ENCODE results near the gene CFD.

The CFD gene

DNA sequence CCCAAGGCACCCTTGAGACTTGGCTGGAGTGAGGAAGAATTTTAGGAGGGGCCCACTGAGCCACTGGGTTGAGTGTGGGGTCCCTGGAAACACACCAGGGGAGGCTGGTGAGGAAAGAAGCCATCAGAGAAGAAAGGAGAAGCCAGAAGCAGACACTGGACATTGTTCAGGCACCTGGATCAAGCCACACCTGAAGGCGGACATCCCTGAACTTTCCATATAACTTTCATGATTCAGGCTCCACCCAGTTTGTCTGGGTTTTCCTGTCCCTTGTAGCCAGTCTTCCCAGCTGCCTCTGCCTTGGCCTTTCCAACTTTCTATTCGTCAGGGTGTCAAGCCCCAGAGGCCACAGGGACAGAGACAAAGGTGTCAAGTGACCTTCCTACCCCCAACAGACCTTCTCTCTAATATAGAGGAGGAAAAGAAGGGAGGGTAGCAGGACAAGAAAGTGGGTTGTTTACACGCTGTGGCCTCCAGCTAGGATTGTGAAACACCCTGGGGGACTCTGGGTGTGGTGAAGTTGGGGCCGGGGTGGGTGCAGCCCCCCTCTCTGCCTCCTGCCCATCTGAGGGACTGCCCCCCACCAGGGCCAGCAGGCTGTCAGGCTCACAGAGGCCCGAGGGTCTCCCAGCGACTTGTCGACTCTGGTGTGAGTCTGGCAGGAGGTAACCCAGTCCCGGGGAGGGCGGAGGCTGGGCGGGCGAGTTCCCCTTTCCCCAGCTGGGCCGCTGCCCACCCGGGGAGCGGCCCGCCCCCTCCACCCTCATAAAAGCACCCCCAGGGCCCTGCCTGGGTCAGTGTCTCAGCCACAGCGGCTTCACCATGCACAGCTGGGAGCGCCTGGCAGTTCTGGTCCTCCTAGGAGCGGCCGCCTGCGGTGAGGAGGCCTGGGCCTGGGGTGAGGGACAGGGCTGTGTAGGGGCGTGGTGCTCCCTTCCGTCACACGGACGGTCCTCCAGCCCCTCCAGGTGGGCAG, at the start of gene CFD:
CFD (plus strand) TSS at position 797 of the 976 bp plus-strand sequence; CDS start at position 823, 26 bp downstream.
- H3K4me3 ChIP-seq, result peak within 1 kb of the TSS; percentile 49
- no peak for DNase-seq (ENCODE audit: low spot score in 2 of 2)
- H3K4me1 ChIP-seq, result peaks cover 12% of the 10 kb centered on the region
- in situ Hi-C loops (cut with MboI; ENCODE audit: low sequenced_read_pairs), result no loop called here
- H3K36me3 ChIP-seq (replicated peaks), result peaks cover 4% of the 10 kb centered on the region; the same call in 1 of the 2 replicates
- H3K9me3 ChIP-seq, result no peaks in the 10 kb centered on the region
- no peaks in the 10 kb centered on the region for H3K27me3 ChIP-seq (ENCODE audit: low read depth)

DNA sequence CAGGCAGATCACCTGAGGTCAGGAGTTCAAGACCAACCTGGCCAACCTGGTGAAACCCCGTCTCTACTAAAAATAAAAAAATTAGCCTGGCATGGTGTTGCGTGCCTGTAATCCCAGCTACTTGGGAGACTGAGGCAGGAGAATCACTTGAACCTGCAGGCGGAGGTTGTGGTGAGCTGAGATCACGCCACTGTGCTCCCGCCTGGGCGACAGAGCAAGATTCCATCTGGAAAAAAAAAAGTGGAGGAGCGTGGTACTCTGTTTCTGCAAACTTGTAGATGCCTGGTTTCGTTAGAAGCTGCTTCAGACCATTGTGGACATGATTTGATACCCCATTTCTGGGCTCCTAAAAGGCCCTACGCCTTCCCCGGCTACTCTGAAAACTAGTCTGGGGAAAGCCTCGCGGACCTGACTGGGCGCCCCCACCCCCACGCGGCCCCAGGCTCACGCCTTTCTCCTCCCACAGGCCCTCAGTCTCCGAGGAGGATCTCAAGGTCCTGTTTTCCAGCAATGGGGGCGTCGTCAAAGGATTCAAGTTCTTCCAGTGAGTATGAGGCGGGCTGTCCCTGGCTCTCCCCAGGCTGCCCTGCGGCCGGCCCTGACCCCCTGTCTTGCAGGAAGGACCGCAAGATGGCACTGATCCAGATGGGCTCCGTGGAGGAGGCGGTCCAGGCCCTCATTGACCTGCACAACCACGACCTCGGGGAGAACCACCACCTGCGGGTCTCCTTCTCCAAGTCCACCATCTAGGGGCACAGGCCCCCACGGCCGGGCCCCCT, 49.2 kb upstream of the CFD start:
- Histone ChIP-seq H3K4me3 (no peak overlapping the region), H3K9me3 (no peaks in the 10 kb centered on the region), H3K36me3 (replicated peaks) (peaks cover 80% of the 10 kb centered on the region), H3K27me3 (ENCODE audit: low read depth) (no peaks in the 10 kb centered on the region), H3K4me1 (no peaks in the 10 kb centered on the region)
- DNase-seq (ENCODE audit: low spot score in 2 of 2), result no peak
- in situ Hi-C loops (cut with MboI; ENCODE audit: low sequenced_read_pairs), result no loop called here

DNA sequence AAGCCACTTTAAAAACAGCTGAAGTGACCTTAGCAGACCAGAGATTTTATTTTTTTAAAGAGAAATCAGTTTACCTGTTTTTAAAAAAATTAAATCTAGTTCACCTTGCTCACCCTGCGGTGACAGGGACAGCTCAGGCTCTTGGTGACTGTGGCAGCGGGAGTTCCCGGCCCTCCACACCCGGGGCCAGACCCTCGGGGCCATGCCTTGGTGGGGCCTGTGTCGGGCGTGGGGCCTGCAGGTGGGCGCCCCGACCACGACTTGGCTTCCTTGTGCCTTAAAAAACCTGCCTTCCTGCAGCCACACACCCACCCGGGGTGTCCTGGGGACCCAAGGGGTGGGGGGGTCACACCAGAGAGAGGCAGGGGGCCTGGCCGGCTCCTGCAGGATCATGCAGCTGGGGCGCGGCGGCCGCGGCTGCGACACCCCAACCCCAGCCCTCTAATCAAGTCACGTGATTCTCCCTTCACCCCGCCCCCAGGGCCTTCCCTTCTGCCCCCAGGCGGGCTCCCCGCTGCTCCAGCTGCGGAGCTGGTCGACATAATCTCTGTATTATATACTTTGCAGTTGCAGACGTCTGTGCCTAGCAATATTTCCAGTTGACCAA, 48.5 kb upstream of the CFD start:
- Histone ChIP-seq H3K9me3 (no peaks in the 10 kb centered on the region), H3K4me3 (no peak overlapping the region), H3K27me3 (ENCODE audit: low read depth) (no peaks in the 10 kb centered on the region), H3K4me1 (no peaks in the 10 kb centered on the region), H3K36me3 (replicated peaks) (peaks cover 76% of the 10 kb centered on the region)
- DNase-seq (ENCODE audit: low spot score in 2 of 2), result peak in 1 of 2 experiments; percentile 64
- in situ Hi-C loops (cut with MboI; ENCODE audit: low sequenced_read_pairs), result no loop called here

DNA sequence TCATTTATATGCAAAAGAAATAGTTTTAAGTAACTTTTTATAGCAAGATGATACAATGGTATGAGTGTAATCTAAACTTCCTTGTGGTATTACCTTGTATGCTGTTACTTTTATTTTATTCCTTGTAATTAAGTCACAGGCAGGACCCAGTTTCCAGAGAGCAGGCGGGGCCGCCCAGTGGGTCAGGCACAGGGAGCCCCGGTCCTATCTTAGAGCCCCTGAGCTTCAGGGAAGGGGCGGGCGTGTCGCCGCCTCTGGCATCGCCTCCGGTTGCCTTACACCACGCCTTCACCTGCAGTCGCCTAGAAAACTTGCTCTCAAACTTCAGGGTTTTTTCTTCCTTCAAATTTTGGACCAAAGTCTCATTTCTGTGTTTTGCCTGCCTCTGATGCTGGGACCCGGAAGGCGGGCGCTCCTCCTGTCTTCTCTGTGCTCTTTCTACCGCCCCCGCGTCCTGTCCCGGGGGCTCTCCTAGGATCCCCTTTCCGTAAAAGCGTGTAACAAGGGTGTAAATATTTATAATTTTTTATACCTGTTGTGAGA, 47.9 kb upstream of the CFD start:
- DNase-seq (ENCODE audit: low spot score in 2 of 2), result no peak

DNA sequence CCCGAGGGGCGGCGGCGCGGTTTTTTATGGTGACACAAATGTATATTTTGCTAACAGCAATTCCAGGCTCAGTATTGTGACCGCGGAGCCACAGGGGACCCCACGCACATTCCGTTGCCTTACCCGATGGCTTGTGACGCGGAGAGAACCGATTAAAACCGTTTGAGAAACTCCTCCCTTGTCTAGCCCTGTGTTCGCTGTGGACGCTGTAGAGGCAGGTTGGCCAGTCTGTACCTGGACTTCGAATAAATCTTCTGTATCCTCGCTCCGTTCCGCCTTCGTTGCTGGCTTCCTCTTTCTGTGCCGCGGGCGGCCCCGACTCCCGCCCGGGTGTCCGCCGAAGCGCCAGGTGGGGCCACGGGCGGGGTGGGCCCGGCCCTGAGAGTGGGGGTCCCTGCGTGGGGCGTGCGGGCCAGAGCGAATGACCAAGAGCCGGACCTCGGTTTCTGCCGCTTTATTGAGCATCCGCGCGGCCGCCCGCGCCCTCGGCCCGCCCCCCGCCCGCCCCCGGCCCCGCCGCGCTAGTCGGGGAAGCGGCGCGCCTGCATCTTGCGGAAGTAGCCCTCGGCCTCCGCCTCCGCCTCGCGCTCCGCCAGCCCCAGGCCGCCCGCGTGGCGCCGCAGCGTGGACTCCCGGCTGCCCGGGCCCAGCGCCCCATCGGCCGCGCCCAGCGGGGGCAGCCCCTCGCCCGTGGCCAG, 47.3 kb upstream of the CFD start:
- in situ Hi-C loops (cut with MboI; ENCODE audit: low sequenced_read_pairs), result no loop called here

More for the DNA sequence above, 47.9 kb upstream of the CFD start:
- Histone ChIP-seq H3K4me3 (no peak overlapping the region), H3K36me3 (replicated peaks) (peaks cover 70% of the 10 kb centered on the region), H3K4me1 (no peaks in the 10 kb centered on the region), H3K27me3 (ENCODE audit: low read depth) (no peaks in the 10 kb centered on the region), H3K9me3 (no peaks in the 10 kb centered on the region)
- in situ Hi-C loops (cut with MboI; ENCODE audit: low sequenced_read_pairs), result no loop called here

DNA sequence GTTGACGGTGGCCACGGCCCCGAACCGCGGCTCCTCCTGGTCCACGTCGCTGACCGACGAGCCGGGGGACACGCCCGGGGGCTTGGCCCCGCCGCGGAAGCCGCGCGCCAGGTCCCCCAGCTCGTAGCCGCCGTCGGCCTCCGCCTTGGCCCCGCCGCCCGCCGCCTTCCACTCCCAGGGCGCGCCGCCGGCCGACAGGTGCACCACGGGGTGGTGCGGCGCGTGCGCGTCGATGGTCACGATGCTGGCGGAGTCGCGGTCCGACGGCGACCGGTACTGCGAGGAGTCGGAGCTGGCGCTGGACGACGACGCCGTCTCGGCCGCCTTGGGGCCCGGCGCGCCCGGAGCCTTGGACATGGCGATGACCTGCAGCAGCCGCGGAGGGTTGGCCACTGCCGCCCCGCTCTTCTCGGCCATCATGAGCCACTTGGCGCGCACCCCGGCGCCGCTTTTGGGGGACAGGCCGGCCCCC, 46.7 kb upstream of the CFD start:
- no peaks in the 10 kb centered on the region for H3K27me3 ChIP-seq (ENCODE audit: low read depth)
- H3K4me3 ChIP-seq, result no peak overlapping the region
- H3K9me3 ChIP-seq, result no peaks in the 10 kb centered on the region
- DNase-seq (ENCODE audit: low spot score in 2 of 2), result no peak
- H3K36me3 ChIP-seq (replicated peaks), result peaks cover 58% of the 10 kb centered on the region
- H3K4me1 ChIP-seq, result no peaks in the 10 kb centered on the region
- in situ Hi-C loops (cut with MboI; ENCODE audit: low sequenced_read_pairs), result no loop called here

More for the DNA sequence above, 47.3 kb upstream of the CFD start:
- Histone ChIP-seq H3K9me3 (no peaks in the 10 kb centered on the region), H3K4me3 (no peak overlapping the region), H3K4me1 (no peaks in the 10 kb centered on the region), H3K27me3 (ENCODE audit: low read depth) (no peaks in the 10 kb centered on the region), H3K36me3 (replicated peaks) (peaks cover 64% of the 10 kb centered on the region)
- no peak for DNase-seq (ENCODE audit: low spot score in 2 of 2)

DNA sequence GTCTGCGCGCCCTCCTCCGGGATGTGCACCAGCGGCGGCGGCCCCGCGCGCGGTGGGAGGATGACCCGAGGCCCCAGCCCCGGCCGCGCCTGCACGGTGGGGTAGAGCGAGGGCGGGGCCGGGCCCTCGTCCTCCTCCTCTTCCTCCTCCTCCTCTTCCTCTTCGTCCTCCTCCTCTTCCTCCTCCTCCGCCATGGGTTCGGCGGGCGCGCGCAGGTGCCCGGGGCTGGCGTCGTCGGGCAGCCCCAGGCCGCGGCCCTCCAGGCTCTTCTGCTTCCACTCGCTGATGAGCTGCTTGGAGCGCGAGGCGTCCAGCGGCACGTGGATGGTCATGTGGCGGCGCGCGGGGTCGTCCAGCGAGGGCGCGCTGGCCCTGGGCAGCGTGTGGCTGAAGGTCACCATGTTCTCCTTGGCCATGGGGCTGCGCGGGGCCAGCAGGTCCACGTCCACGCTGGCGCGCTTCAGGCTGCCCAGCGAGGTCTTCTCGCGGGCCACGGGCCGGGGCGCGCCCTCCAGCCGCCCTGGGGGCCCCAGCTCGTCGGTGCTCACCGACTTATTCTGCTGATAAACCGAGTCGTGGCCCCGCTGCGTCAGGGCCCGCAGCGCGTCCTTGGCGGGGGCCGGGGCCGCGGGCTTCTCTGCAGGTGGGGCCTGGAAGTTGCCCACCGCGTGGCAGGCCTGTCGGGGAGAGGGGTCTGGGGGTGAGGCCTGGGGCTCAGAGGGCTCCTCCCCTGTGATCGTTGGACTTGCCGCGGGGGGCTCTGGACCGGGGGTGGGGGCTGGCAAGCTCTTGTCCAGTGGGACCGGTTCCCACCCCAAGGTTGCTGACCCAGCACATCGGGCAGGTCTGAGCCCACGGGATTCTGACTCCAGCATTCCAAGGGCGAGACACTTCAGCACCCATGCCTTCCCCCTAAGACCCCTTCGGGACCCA, 46.0 kb upstream of the CFD start:
- no peaks in the 10 kb centered on the region for H3K9me3 ChIP-seq
- DNase-seq (ENCODE audit: low spot score in 2 of 2), result no peak
- no peaks in the 10 kb centered on the region for H3K4me1 ChIP-seq
- peaks cover 51% of the 10 kb centered on the region for H3K36me3 ChIP-seq (replicated peaks)
- no peaks in the 10 kb centered on the region for H3K27me3 ChIP-seq (ENCODE audit: low read depth)
- in situ Hi-C loops (cut with MboI; ENCODE audit: low sequenced_read_pairs), result no loop called here
- no peak overlapping the region for H3K4me3 ChIP-seq

DNA sequence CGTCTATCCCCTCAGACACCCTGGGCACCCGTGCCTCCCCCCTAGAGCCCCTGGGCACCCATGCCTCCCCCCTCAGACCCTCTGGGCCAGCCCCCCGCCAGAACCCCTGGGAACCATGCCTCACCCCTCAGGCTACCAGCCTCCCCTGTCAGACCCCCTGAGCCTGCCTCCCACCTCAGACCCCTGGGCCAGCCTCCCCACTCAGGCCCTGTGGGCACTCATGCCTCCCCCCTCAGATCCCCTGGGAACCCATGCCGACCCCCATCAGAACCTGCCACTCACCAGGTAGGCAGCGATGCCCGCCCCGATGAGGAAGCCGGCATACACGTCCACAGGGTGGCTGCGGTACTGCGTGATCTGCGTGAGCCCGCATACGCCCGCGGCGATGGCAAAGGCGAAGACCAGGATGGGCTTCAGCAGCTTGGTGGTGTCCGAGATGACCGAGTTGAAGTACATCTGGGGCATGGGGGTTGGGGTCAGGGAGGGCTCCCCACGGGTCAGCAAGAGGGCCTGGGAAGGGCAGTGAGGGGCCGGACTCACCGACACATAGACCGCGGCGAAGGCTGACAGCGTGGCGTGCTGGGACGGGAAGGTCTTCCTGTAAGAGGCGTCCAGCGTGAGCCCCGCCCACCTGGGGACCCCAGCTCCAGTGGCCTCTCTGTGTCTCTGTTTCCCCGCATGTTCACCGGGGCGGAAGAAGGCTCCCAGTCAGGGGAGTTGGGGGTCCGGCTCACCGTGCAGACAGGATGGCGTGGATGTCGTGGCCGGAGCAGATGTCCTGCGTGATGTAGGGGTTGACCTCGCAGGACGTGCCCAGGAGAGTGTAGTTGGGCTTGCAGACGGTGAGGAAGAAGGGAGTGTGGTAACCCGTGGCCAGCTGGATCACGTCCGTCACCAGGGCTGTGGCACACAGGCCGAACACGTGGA, 45.0 kb upstream of the CFD start:
- Histone ChIP-seq H3K27me3 (ENCODE audit: low read depth) (no peaks in the 10 kb centered on the region), H3K9me3 (no peaks in the 10 kb centered on the region), H3K4me3 (no peak overlapping the region), H3K36me3 (replicated peaks) (peaks cover 42% of the 10 kb centered on the region), H3K4me1 (no peaks in the 10 kb centered on the region)
- no peak for DNase-seq (ENCODE audit: low spot score in 2 of 2)
- in situ Hi-C loops (cut with MboI; ENCODE audit: low sequenced_read_pairs), result no loop called here

DNA sequence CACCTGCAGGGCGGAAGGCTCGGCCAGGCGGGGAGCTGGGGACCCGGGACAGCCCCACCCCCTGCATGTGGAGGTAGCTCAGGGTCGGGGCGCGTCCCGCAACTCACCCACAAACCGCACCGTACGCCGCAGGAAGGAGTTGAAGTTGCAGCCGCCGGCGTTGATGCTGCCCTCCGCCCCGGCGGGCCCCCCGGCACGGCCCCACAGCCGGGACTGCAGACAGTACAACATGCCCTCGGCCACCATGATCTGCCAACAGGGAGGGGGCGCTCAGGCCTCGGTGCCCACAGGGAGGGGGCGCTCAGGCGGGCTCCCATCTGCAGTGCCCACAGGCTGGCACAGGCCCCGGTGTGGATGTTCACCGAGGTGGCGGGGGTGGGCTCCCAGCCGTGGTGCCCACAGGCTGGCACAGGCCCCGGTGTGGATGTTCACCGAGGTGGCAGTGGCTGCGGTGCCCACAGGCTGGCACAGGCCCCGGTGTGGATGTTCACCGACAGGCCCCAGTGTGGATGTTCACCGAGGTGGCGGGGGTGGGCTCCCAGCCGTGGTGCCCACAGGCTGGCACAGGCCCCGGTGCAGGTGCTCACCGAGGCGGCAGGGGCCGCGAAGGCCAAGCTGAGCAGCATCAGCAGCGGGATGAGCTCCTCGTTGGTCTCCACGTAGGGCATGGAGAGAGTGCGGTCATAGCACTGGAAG, 44.2 kb upstream of the CFD start:
- no peak for DNase-seq (ENCODE audit: low spot score in 2 of 2)
- peaks cover 33% of the 10 kb centered on the region for H3K36me3 ChIP-seq (replicated peaks)
- H3K4me3 ChIP-seq, result no peak overlapping the region
- no peaks in the 10 kb centered on the region for H3K27me3 ChIP-seq (ENCODE audit: low read depth)
- H3K9me3 ChIP-seq, result no peaks in the 10 kb centered on the region
- no peaks in the 10 kb centered on the region for H3K4me1 ChIP-seq
- in situ Hi-C loops (cut with MboI; ENCODE audit: low sequenced_read_pairs), result no loop called here

DNA sequence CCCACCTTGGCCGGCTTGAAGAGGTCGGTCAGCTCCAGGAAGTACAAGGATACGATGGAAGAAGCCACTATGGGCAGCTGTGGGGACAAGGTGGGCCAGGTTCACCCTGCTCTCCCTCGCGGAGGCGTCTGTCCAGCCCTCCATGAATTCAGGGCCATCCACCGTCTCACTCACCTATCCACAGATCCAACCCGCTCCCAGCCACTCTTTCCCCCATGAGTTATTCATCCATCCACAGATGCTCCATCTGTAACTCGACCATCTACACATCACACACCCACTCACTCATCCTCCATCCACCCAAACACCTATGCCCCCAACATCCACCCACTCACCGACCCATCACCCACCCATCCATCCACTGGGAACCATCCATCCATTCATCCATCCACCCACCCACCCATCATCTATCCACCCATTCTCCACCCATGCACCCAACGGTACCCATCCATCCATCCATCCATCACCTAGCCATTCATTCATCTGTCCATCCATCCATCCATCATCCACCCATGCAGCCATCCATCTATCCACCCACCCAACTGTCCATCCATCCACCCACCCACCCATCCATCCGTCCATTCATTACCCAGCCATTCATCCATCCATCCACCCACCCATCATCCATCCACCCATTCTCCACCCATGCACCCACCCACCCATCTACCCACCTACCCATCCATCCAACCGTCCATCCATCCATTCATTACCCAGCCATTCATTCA, 43.5 kb upstream of the CFD start:
- H3K9me3 ChIP-seq, result no peaks in the 10 kb centered on the region
- H3K36me3 ChIP-seq (replicated peaks), result peaks cover 26% of the 10 kb centered on the region
- DNase-seq (ENCODE audit: low spot score in 2 of 2), result no peak
- no peaks in the 10 kb centered on the region for H3K4me1 ChIP-seq
- no peak overlapping the region for H3K4me3 ChIP-seq
- H3K27me3 ChIP-seq (ENCODE audit: low read depth), result no peaks in the 10 kb centered on the region
- in situ Hi-C loops (cut with MboI; ENCODE audit: low sequenced_read_pairs), result no loop called here

DNA sequence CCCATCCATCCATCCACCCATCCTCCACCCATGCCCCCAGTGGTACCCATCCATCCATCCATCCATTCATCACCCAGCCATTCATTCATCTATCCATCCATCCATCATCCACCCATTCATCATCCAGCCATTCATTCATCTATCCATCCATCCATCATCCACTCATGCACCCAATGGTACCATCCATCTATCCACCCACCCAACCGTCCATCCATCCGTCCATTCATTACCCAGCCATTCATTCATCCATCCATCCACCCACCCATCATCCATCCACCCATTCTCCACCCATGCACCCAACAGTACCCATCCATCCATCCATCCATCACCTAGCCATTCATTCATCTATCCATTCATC, 43.0 kb upstream of the CFD start:
- in situ Hi-C loops (cut with MboI; ENCODE audit: low sequenced_read_pairs), result no loop called here
- DNase-seq (ENCODE audit: low spot score in 2 of 2), result no peak
- Histone ChIP-seq H3K4me3 (no peak overlapping the region), H3K4me1 (no peaks in the 10 kb centered on the region), H3K36me3 (replicated peaks) (peaks cover 21% of the 10 kb centered on the region), H3K27me3 (ENCODE audit: low read depth) (no peaks in the 10 kb centered on the region), H3K9me3 (no peaks in the 10 kb centered on the region)
